ENCODE data around the gene SMURF2.

The SMURF2 gene

GRCh38 chr17:64497565-64498035, 164.5 kb downstream of the SMURF2 start:
- Histone ChIP-seq H3K4me1 (peaks cover 4% of the 10 kb centered on the region), H3K4me3 (ENCODE audit: low read depth, low read length) (peak overlapping the region; percentile 61), H3K9me3 (ENCODE audit: control insufficient read depth, low read length) (no peaks in the 10 kb centered on the region), H2AFZ (no peak overlapping the region), H3K4me2 (ENCODE audit: low read length) (peak overlapping the region; percentile 90), H3K79me2 (peaks cover 13% of the 10 kb centered on the region), H3K27me3 (ENCODE audit: control insufficient read depth, insufficient read depth, low read length) (no peaks in the 10 kb centered on the region), H3K9ac (no peak overlapping the region), H3K27ac (peak overlapping the region; percentile 68), H3K36me3 (ENCODE audit: control insufficient read depth, insufficient read depth, low read length) (no peaks in the 10 kb centered on the region)
- no peak for TF ChIP-seq CTCF (IDR thresholded peaks at IDR 0.05)

- Histone ChIP-seq H3K36me3 (ENCODE audit: control insufficient read depth, insufficient read depth, low read length) (no peaks in the 10 kb centered on the region), H3K9me3 (ENCODE audit: control insufficient read depth, low read length) (no peaks in the 10 kb centered on the region), H3K4me1 (peaks cover 4% of the 10 kb centered on the region), H2AFZ (peak within 1 kb of the TSS; percentile 72), H3K79me2 (peaks cover 10% of the 10 kb centered on the region), H3K9ac (peak within 1 kb of the TSS; percentile 31), H3K27me3 (ENCODE audit: control insufficient read depth, insufficient read depth, low read length) (no peaks in the 10 kb centered on the region), H3K4me3 (ENCODE audit: low read depth, low read length) (peak within 1 kb of the TSS; percentile 61), H3K27ac (peak within 1 kb of the TSS; percentile 68), H3K4me2 (ENCODE audit: low read length) (peak within 1 kb of the TSS; percentile 90)
- peak; percentile 43 for TF ChIP-seq CTCF (IDR thresholded peaks at IDR 0.05)
Measured at GRCh38 chr17:64496786-64497564, 165.1 kb downstream of the SMURF2 start, which contains the start of gene POLG2. Gene POLG2 (minus strand): TSS chr17:64497054. CDS start chr17:64496968, 86 bp downstream.

GRCh38 chr17:64496348-64496785, 165.7 kb downstream of the SMURF2 start:
- peak overlapping the region; percentile 61 for H3K4me3 ChIP-seq (ENCODE audit: low read depth, low read length)
- peak overlapping the region; percentile 72 for H2AFZ ChIP-seq
- H3K9me3 ChIP-seq (ENCODE audit: control insufficient read depth, low read length) = no peaks in the 10 kb centered on the region
- H3K4me1 ChIP-seq = peaks cover 4% of the 10 kb centered on the region
- H3K27me3 ChIP-seq (ENCODE audit: control insufficient read depth, insufficient read depth, low read length) = no peaks in the 10 kb centered on the region
- peak overlapping the region; percentile 68 for H3K27ac ChIP-seq
- peaks cover 8% of the 10 kb centered on the region for H3K79me2 ChIP-seq
- H3K9ac ChIP-seq = peak overlapping the region; percentile 31
- H3K4me2 ChIP-seq (ENCODE audit: low read length) = peak overlapping the region; percentile 90
- no peak for TF ChIP-seq CTCF (IDR thresholded peaks at IDR 0.05)
- no peaks in the 10 kb centered on the region for H3K36me3 ChIP-seq (ENCODE audit: control insufficient read depth, insufficient read depth, low read length)

Measured in parathyroid adenoma (tissue), 2 donors.